OCI-LY3 (cell line): ENCODE data around the gene ADPRM.

Experiments used
- CTCF ChIP-seq: fragments of 200-600, 300-600 bp; sonication (generic); IDR thresholded peaks from 2 replicates; pipeline ENCODE4 v1.5.1; 2014; ENCODE audit warnings: antibody characterized with exemption, low read length, low read depth
- EZH2phosphoT487 ChIP-seq: fragments of 200-600 bp; shearing (Covaris generic); IDR thresholded peaks from 2 replicates; pipeline ENCODE4 v1.6.1; 2018; ENCODE audit warnings: antibody characterized with exemption, mixed run types, low read depth

GRCh38 chr17:10699856-10700255 is 2.5 kb downstream of the ADPRM start:
- no peak for TF ChIP-seq CTCF
- TF ChIP-seq EZH2phosphoT487, result no peak
